HG02973 (cell line): ENCODE data around the gene SGPP1.
A peak's percentile ranks its signal among the peaks of the same experiment; 100 is the strongest.
"Not testable (repeated sequence)": the region's sequence is repeated elsewhere in the genome, so short reads cannot be mapped to it uniquely, and the experiment has no call there.

Experiments
- ATAC-seq: cut with Tn5 transposase; IDR thresholded peaks from one replicate; pipeline ENCODE4 v1.9.1; 2021; ENCODE audit warnings: moderate library complexity; ENCODE audit not compliant: unreplicated experiment

SGPP1 gene

DNA sequence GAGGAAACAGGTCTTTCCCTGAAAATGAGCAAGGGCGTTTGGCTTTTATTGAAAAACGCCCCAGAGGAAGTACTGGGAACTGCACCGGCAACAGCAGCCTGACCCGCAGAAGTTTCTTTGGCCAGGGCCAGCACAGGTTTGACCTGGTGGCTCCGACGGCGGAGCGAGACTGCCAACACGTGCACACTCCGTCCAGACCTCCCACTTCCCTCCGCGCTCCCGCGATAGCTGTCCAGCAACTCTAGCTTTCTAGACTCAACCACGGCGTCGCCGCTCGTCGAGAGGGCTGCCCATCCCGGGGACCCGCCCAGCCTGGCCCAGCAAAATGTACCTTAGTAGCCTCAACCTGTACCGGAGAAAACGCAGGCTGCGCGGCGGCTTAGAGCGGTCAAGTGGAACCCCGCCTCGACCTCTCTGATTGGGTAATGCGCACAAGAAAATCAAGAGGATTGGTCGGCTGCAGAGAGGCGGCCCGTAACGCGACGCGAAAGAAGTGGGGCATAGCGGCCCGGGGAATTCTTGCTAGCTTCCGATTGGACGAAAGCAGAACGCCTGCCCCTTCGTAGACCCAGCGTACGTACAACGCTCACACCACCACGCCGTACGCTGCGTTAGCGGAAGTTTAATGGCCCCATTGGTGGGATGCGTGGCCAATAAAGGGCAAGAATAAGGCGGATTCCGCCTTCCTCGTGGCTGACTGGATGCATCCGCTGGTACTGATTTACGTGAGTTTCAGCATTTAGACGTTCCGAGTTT lies 86.2 kb downstream of the SGPP1 start, which contains the start of gene WDR89:
TSS of gene WDR89 (minus strand) at position 399 of the 756 bp plus-strand sequence. CDS start 41,929 bp downstream, outside the sequence.
- peak; percentile 79 for ATAC-seq

GRCh38 chr14:63638493-63638892 lies 89.4 kb downstream of the SGPP1 start:
- no peak for ATAC-seq

DNA sequence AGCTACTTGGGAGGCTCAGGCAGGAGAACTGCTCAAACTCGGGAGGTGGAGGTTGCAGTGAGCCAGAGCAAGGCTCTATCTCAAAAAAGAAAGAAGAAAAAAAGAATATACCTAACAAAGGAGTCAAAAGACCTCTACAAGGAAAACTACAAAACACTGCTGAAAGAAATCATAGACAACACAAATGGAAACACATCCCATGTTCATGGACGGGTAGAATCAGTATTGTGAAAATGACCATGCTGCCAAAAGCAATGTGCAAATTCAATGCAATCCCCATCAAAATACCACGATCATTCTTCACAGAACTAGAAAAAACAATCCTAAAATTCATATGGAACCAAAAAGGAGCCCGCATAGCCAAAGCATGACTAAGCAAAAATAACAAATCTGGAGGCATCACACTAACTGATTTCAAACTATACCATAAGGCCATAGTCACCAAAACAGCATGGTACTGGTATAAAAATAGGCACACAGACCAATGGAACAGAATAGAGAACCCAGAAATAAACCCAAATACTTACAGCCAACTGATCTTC lies 91.7 kb downstream of the SGPP1 start:
- not testable (repeated sequence) for ATAC-seq
